K562 (cell line): ENCODE data around the gene CLTB. TPM values are rescaled to one million over a fixed set of nuclear protein-coding genes. Genes with fewer than 3 reads are reported as not detected.
A peak's percentile ranks its signal among the peaks of the same experiment; 100 is the strongest.

Source experiments
- ARNT ChIP-seq, 2 experiments: fragments of 450-650 bp; IDR thresholded peaks; 2 replicates each; pipeline ENCODE4 v1.6.1; 2016; ENCODE audit warnings: mild to moderate bottlenecking in 1 of 2
- DMBX1 ChIP-seq: fragments of 250-450 bp; sonication (Bioruptor Pico); IDR thresholded peaks from 2 replicates; pipeline ENCODE4 v1.8.0; 2022; ENCODE audit warnings: inconsistent platforms, mild to moderate bottlenecking, moderate library complexity, borderline replicate concordance
- GATAD2A ChIP-seq: fragments of 450-650 bp; IDR thresholded peaks from 2 replicates; pipeline ENCODE4 v1.6.1; 2017
- HNRNPL ChIP-seq: fragments of 200-400 bp; formaldehyde crosslinking; IDR thresholded peaks from 2 replicates; pipeline ENCODE4 v1.6.1; 2017; ENCODE audit warnings: low read depth, mild to moderate bottlenecking, low read length
- MAX ChIP-seq: sonication (generic); formaldehyde crosslinking; IDR thresholded peaks from 2 replicates; pipeline ENCODE4 v1.9.0; 2022; ENCODE audit warnings: mild to moderate bottlenecking, missing genetic modification reagents
- MBD1 ChIP-seq: fragments of 250-450 bp; sonication (Bioruptor Pico); IDR thresholded peaks from 2 replicates; pipeline ENCODE4 v1.8.0; 2022; ENCODE audit warnings: inconsistent platforms
- MEF2A ChIP-seq: IDR thresholded peaks from 2 replicates; pipeline ENCODE4 v1.6.1; 2011; ENCODE audit warnings: low read depth, mild to moderate bottlenecking, low read length, moderate library complexity; ENCODE audit not compliant: control insufficient read depth
- MNT ChIP-seq, 2 experiments: fragments of 450-650 bp; conservative IDR thresholded peaks; 2 replicates each; pipeline ENCODE4 v1.6.1; 2017; ENCODE audit warnings: mild to moderate bottlenecking in 2 of 2, moderate library complexity in 2 of 2
- NR1H2 ChIP-seq: sonication (generic); formaldehyde crosslinking; IDR thresholded peaks from 2 replicates; pipeline ENCODE4 v1.4.0; 2020; ENCODE audit warnings: mild to moderate bottlenecking, missing genetic modification reagents
- PHF21A ChIP-seq: fragments of 450-650 bp; IDR thresholded peaks from 2 replicates; pipeline ENCODE4 v1.6.1; 2017; ENCODE audit warnings: low read depth, borderline replicate concordance
- PHTF2 ChIP-seq: fragments of 250-450 bp; sonication (Bioruptor Pico); IDR thresholded peaks from 2 replicates; pipeline ENCODE4 v1.5.0; 2021; ENCODE audit warnings: mild to moderate bottlenecking
- SLC30A9 ChIP-seq: fragments of 250-450 bp; sonication (Bioruptor Pico); IDR thresholded peaks from 2 replicates; pipeline ENCODE4 v1.8.0; 2022; ENCODE audit warnings: mild to moderate bottlenecking, moderate library complexity
- SMARCB1 ChIP-seq: IDR thresholded peaks from 2 replicates; pipeline ENCODE4 v1.6.1; 2011; ENCODE audit warnings: improper control_type of control experiment, low read depth; ENCODE audit not compliant: insufficient read length
- TBP ChIP-seq: optimal IDR thresholded peaks from 2 replicates; pipeline ENCODE3; 2011; ENCODE audit warnings: low read depth, low read length, improper control_type of control experiment
- TCF7 ChIP-seq: sonication (generic); IDR thresholded peaks from 2 replicates; pipeline ENCODE4 v1.6.1; 2016; ENCODE audit warnings: antibody characterized with exemption, borderline replicate concordance
- U2AF1 ChIP-seq: fragments of 200-400 bp; formaldehyde crosslinking; optimal IDR thresholded peaks from 2 replicates; pipeline ENCODE3; 2017; ENCODE audit warnings: mild to moderate bottlenecking, low read depth, low read length, moderate library complexity
- XRCC5 ChIP-seq: fragments of 200-400 bp; formaldehyde crosslinking; IDR thresholded peaks from 2 replicates; pipeline ENCODE4 v1.6.1; 2017; ENCODE audit warnings: low read depth, mild to moderate bottlenecking, low read length
- ZBED1 ChIP-seq: IDR thresholded peaks from 2 replicates; pipeline ENCODE4 v1.6.1; 2014
- ZBTB12 ChIP-seq: fragments of 250-450 bp; sonication (Bioruptor Pico); IDR thresholded peaks from 2 replicates; pipeline ENCODE4 v1.4.0; 2020
- ZFP1 ChIP-seq: fragments of 450-650 bp; formaldehyde crosslinking; IDR thresholded peaks from 2 replicates; pipeline ENCODE4 v1.4.0; 2020; ENCODE audit warnings: mild to moderate bottlenecking, mixed read lengths
- ZFPM2 ChIP-seq: fragments of 250-450 bp; sonication (Bioruptor Pico); IDR thresholded peaks from 2 replicates; pipeline ENCODE4 v1.5.1; 2022; ENCODE audit warnings: mild to moderate bottlenecking
- ZNF280A ChIP-seq: fragments of 450-650 bp; IDR thresholded peaks from 2 replicates; pipeline ENCODE4 v1.6.1; 2018; ENCODE audit warnings: mild to moderate bottlenecking, low read depth; ENCODE audit not compliant: partially characterized antibody
- ZNF282 ChIP-seq: sonication (generic); formaldehyde crosslinking; IDR thresholded peaks from 2 replicates; pipeline ENCODE4 v1.8.1; 2023; ENCODE audit warnings: missing genetic modification reagents
- ZNF75A ChIP-seq: fragments of 450-650 bp; formaldehyde crosslinking; IDR thresholded peaks from 2 replicates; pipeline ENCODE4 v1.4.0; 2020; ENCODE audit warnings: mild to moderate bottlenecking
- polyA plus RNA-seq, 8 experiments: library from polyadenylated mRNA; depleted of rRNA in 4 of 8; stranded (reverse) in 5 of 8; unstranded in 3 of 8; fragments of >200 nt; fragmentation: Nextera tagmentation in 2 of 8; fragmentation: Illumina TruSeq in 1 of 8; extraction: Ambion mirVana in 2 of 8; extraction: Trizol in 1 of 8; gene quantifications; 2 replicates each; pipeline versions ENCODE4 v1.2.1 to v1.2.3, GENCODE V29; 2011 to 2014; ENCODE audit warnings: inconsistent platforms in 1 of 8, missing spikeins in 1 of 8
- total RNA-seq, 7 experiments: library from RNA; depleted of rRNA in 6 of 7; stranded (reverse); fragments of >200 nt in 6 of 7; fragmentation: Illumina TruSeq in 2 of 7; extraction: Trizol in 2 of 7; gene quantifications; 2 replicates each; pipeline versions ENCODE4 v1.2.1 to v1.2.3, GENCODE V29; 2011 to 2021; ENCODE audit warnings: low replicate concordance in 1 of 7

CLTB gene
- total and polyA plus RNA-seq, 9 of the 15 experiments (the other 6 are each of a cell fraction or from before 2014, with no cell fraction given): 1.8 to 117 (median 39.0) TPM

- no peak for TF ChIP-seq ZNF282 (CRISPR knock-in tag)
- no peak for TF ChIP-seq ZFP1
- TF ChIP-seq ZBED1: no peak
- no peak for TF ChIP-seq ZFPM2
- 0 out of 2 replicates have a peak, but pooled peaks have one; percentile 17 for TF ChIP-seq TCF7
- TF ChIP-seq ARNT (IDR thresholded peaks at IDR 0.05): no peak
- TF ChIP-seq PHTF2: no peak
- peak; percentile 74 for TF ChIP-seq ZBTB12 (CRISPR knock-in tag)
- peak; percentile 94 for TF ChIP-seq TBP
- peak; percentile 44 to 68; a peak in 3 of 4 replicates for TF ChIP-seq MNT (conservative IDR thresholded peaks at IDR 0.05)
- TF ChIP-seq ZNF75A: no peak
- peak; percentile 100 for TF ChIP-seq GATAD2A
- TF ChIP-seq MAX: no peak
- TF ChIP-seq MEF2A: no peak
- no peak for TF ChIP-seq MBD1 (CRISPR knock-in tag)
- no peak for TF ChIP-seq ZNF280A
- no peak for TF ChIP-seq NR1H2 (CRISPR knock-in tag)
- TF ChIP-seq PHF21A: no peak
- peak; percentile 92; the same call in 1 of the 2 replicates for TF ChIP-seq XRCC5
- no peak for TF ChIP-seq SMARCB1
- TF ChIP-seq DMBX1 (CRISPR knock-in tag): no peak
- TF ChIP-seq SLC30A9: no peak
- TF ChIP-seq U2AF1: no peak
- TF ChIP-seq HNRNPL: no peak
Observed at GRCh38 chr5:176447978-176448608, 31.8 kb upstream of the CLTB start, which contains the start of gene FAF2 (continued).
